ENCODE data around the gene HTT.

HTT gene

GRCh38 chr4:3253808-3254207, 179.3 kb downstream of the HTT start:
- DNase-seq: no peak

- DNase-seq: no peak
These were observed 180.0 kb downstream of the HTT start for GRCh38 chr4:3254302-3255131.

- no peak for DNase-seq
These were observed 181.2 kb downstream of the HTT start for GRCh38 chr4:3255611-3256186.

DNA sequence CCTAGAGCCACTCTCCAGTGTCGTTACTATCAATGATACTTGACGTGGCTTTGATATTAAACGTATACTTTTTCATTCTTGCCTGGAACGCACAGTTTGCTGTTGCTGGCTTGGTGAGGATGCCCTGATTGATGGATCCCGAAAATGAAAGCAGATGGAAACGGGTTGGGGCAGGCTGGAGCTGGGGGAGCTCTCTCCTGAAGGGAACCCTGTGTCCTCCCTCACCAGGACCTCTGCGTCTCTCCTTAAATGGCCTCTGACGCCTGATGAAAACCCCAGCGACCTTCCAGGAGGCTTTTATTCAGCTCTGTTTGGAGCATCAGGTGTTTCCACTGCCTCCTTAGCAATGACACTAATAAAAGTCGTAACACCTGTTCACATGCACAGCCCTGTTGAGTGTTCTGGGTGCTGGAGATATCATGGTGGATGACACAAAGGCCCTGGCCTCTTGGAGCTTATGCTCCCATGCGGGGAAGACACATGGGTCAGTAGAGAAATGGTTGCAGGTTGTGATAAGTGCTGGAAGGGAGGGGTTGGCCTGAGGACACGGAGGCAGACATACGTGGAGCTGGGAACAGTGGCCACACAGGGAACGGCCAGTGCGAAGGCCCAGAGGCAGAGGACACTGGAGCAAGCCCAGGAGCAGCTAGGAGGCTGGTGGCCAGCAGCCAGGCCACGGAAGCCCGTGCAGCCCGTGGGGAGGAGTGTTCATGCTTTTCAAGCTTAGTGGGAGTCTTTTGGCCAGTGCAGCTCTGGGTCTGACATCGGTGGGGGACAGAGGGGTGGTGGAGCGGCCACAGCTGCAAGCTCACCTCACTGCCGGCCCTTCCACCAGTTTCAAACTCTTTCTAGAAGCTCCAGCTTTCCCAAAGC, 182.0 kb downstream of the HTT start:
- no peak for DNase-seq

GRCh38 chr4:3257103-3257555, 182.6 kb downstream of the HTT start:
- no peak for DNase-seq

DNA sequence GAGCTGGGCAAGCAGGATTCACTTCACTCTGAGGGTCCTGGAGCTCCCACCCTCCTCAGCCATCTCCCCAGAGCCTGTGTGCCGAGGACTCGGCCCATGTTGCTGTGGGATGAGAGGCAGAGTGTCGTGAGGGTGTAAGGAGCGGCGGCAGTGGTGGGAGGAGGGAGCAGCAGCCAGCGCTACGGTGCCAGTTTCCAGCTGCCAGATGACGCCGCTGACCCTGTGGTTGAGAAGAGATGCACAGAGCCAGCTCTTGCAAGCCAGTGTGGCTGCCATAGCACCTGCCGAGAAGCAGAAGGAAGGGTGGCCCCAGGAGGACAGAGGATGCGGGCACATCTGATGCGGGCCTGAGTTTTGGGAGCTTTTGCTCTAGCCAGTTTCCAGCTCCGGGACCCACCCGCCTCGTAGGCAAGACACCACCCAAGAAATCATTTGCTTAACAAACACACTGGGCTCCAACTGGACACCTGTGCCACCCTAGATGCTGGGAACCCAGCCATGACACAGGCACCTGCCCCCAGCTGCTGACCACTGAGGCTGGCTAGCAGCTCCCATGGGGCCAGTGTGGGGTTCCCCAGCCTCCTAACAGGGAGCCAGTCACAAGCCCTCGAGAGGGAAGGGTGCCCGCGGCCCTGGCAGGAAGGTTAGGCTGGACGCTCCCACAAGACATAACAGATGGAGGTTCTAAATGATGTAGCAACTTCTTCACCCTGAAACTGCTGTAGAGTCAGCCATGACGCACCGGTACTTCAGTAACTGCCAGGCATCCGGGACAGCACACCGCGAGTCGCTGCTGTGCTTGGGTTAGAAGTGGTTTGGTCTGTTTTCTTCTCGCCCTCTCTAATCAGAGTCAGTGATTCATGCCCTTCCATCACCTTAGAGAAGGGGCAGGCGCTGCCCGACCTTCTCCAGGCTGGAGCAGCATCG, 183.3 kb downstream of the HTT start:
- no peak for DNase-seq

- DNase-seq: no peak
These were observed 187.1 kb downstream of the HTT start for GRCh38 chr4:3261411-3262207.

DNA sequence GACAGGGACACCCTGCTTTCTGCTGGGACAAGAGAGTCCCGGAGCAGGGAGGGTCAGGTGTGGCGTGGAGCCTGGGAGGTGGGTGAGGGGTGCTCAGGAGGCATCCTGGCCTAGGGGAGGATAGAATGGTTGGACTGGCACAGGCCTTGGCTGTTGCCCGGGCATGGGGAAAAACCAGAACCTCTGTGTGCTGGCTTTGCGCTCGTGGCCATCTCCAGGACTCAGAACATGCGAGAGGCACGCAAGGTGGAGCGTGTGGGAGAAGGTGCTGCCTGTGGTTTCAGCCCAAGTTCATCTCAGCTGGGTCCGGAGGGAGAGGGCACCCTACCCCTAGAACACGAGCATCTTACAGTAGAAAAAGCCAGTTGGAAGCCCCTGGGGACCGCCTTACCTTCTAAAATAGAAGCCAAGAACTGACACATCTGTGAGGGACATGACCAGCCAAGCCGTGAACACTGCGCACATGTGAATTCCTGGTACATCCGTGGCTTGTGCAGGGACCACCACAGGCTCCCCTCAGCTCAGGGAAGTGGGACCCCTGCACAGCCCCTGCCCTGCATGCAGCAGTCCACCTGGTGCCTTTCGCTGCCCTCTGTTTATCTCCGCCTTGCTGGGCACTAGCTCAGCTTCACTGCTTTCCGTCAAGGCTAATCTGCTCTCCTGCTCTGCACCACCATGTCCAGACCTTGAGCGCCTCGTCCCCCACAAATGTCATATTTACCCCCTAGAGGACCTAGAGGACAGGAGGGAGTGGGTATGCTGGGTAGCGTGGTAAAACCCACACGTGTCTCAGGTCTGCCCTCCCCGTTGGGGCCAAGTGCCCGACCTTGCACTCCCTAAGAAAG, 187.9 kb downstream of the HTT start:
- DNase-seq: no peak

DNA sequence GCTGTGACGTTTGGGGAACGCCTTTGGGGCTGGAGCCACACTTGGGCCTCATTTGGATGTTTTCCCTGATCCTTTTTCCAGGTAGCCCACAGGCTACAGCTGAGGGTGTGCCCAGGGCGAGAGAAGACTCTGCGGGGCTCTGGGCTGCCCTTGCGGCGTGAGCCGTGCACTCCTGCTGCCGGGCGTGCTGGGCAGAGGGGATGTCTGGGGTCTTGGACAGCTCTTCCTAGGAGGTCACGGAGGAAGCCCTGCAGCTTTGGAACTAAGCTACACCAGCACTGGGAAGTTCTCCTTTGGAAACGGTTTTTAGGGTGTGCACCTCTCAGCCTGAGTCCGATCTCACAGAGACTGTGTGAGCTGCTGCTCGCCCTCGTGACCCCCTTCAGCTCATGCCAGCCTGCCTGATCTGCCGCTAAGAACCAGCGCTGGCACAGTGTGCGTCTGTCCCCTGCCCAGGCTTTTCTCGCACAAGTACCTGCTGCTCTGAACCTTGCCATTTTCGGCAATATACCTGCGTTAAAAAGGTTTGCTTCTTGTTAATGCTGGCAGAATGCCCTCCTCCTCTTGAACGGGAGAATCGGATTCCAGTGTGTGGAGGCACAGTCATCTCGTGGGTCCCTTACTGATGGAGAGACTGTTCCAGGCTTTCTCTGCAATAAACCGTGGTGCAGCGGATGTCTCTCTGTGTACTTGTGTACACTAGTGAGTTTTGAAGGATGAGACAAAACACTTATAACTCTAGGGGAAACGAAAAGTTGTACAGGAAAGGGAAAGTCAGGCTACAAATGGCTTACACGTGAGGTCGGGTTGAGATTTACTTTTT, 188.8 kb downstream of the HTT start:
- no peak for DNase-seq

- no peak for DNase-seq
These were observed 189.4 kb downstream of the HTT start for GRCh38 chr4:3263876-3264193.

DNA sequence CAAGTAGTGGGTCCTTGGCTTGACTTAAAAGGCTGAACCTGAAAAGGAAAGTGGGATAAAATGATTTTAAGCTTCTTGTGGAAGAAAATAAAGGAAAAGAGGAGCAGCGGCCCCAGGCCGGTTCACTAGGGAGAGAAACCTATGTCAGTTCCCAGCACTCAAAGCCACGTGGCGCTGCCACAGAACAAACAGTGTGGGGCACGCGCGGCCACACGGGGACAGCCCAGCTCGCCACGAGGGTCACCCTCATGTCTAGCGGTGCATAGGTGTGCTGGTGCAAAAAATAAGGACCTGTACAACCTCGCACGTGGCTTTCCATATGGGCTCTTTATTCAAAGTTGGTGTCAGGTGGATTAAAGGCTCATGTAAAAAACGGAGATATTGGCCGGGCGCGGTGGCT, 191.6 kb downstream of the HTT start:
- no peak for DNase-seq

- DNase-seq: no peak
These were observed 193.3 kb downstream of the HTT start for GRCh38 chr4:3267576-3268394.

- no peak for DNase-seq
These were observed 194.1 kb downstream of the HTT start for GRCh38 chr4:3268395-3269104.

- DNase-seq: no peak
These were observed 194.8 kb downstream of the HTT start for GRCh38 chr4:3269105-3269927.

DNA sequence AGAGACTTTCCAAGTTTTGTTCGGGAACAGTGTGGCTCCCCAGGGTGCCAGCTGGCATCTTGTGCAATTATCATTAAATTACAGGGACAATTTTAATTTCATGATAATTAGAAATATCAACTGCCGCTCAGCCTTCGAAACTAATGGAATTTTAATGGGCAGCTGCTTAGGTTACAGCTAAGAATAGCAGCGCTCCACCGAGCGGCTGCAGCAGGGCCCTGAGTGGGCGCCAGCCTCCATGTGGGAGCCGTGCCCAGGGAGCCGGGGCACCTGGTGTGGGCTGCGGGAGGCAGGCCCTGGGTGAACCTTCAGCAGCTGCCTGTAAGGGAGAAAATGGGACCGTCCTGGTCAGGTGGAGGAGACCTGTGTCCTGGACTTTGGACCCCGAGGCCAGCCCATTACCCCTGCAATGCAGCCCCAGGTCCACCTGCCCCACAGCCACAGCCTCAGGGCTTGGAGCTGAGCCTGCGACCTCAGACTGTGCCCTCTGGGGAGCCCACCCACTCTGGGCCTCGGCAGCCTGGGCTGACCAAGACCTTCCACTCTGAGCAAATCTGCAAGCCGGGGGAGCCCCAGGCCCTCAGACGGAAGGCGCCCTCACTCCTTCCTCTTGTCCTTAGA, 195.6 kb downstream of the HTT start:
- DNase-seq: no peak

- DNase-seq: no peak
These were observed 196.7 kb downstream of the HTT start for GRCh38 chr4:3271131-3271530.

GRCh38 chr4:3276986-3277385, 202.5 kb downstream of the HTT start:
- DNase-seq: no peak
